ENCODE results near the gene TMPRSS2.

TMPRSS2 gene

DNA sequence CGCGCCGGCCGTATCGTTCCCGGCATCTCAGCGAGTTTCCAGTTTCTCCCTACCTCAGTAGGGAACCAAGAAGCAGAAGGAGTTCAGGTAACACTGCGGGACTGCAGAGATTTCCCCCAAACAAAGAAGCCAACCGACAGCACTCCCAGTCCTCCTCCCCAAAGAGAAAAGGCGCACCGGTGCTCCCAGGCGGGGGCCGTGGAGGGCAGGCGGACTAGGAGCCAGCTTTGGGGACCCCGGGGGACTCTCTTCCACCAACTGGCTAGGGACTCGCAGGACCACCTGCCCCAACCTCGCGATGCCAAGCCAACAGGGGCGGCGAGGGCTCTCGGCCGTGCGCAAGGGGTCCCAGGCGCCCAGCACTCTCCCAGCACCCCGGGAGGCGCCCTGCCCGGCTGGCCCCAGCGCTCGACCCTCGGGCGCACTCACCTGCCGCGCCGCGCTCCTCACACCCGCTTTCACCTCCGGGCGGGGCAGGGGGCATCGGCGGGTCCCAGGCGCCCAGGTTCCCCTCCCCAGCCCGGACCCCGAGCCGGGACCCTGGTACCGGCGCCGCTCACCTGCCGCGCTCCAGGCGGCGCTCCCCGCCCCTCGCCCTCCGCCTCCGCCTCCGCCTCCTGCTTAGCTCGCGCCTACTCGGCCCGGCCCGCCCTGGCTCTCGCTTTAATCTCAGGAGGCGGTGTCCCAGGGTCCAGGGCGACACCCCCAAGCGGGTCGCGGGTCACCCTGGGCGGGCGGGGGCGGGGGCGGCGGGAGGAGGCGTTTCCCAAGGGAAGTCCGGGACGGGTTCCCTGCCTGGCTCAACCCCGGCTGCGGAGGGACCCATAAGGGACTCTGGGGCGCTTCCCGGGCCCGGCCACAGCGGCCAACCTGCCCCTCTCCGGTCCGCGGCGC, at the start of gene TMPRSS2:
Gene TMPRSS2, minus strand, starts transcription at position 638 of the 894 bp plus-strand sequence. CDS start 10,025 bp downstream, outside the sequence.
- no peak for DNase-seq

- DNase-seq: no peak
Measured at GRCh38 chr21:41555057-41555456, 47.1 kb upstream of the TMPRSS2 start.

DNA sequence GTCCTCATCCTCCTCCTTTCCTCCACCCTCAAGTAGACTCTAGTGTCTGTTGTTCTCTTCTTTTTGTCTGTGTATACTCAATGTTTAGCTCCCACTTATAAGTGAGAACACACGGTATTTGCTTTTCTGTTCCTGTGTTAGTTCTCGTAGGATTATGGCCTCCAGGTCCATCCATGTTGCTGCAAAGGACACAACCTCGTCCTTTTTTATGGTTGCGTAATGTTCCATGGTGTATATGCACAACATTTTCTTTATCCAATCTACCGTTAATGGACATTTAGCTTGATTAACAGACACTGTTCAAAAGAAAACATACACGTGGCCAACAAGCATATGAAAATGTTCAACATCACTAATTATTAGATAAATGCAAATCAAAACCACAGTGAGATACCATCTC, 44.3 kb upstream of the TMPRSS2 start:
- no peak for DNase-seq

- DNase-seq: no peak
Measured at GRCh38 chr21:41548781-41549180, 40.8 kb upstream of the TMPRSS2 start.

DNA sequence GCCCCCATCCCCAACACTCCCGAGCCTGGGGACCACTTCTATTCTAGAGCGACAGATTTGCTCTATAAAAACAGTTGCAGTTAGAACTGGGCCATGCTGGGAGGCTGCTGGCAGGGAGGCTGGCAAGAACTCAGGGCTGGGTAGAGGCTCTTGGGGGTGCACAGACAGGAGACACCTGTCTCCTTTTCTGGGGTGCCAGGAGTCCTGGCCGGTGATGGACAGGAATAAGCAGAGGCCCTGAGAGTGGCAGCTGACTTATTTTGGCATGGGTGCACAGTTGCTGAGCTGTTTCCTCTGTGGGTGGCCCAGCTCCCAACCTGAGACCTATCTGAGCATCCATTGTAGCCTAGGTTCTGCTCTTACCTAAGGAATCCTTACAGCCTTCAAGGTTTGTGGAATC, 39.2 kb upstream of the TMPRSS2 start:
- no peak for DNase-seq

DNA sequence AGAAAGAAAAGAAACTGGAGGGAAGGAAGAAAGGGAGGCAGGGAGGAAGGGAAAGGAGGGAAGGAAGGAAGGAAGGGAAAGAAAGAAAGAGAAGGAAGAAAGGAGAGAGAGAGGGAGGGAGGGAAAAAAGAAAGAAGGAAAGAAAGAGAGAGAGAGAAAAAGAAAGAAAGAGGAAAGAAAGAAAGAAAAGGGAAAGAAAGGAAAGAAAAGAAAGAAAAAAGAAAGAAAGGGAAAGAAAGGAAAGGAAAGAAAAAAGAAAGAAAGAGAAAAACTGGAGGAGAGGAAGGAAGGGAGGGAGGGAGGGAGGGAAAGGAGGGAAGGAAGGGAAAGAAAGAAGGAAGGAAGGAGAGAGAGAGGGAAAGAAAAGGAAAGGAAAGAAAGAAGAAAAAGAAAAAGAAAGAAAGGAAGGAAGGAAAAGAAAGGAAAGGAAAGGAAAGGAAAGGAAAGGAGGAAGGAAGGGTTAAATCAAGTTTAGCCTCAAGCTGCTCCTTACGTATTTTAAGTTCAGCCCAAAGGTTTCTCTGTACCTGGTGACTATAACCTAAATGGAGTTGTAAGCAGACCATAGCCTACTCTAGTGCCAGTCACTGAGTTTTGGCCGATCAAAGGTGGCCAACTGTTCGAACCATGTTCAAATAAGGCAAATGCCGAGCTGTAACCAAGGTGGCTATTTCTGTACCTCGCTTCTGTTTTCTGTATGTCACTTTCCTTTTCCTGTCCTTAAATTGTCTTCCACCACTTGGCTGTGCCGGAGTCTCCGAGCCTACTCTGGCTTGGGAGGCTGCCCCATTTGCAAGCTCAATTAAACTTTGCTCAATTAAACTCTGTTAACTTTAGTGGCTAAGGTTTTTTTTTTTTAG, 37.8 kb upstream of the TMPRSS2 start:
- no peak for DNase-seq

- no peak for DNase-seq
Measured at GRCh38 chr21:41542727-41543126, 34.8 kb upstream of the TMPRSS2 start.

DNA sequence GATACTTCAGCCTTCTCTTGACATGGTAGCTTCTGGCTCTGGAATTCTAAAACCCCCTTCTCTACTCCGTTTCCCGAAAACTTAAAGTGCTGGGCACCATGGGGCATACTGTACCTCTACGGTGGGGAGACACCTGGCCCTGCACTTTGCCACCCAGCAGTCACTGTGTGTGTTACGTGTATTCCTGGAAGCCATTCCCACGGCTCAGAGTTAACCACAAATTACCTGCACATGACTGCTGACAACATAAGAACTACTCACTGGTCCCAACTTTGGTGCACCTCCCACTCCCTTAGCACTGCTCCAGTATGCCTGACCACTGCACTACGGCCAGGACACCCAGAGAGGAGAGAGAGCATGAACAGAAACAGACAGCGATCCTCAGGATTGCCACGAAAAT, 29.4 kb upstream of the TMPRSS2 start:
- DNase-seq: no peak

DNA sequence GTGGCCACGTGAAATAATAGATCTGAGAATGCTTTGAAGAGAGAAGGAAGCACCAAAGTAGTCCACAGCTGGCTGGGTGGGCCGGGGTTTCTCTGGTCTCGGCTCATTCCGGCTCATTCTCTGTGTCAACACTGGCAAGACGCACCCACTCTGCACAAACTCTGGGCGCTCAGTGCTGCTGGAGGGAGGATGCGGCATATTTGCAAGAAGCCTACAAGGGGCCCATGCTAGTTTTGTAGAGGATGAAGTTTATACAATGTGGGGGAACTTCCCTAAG, 28.8 kb upstream of the TMPRSS2 start:
- DNase-seq: no peak

GRCh38 chr21:41536076-41536826, 28.3 kb upstream of the TMPRSS2 start:
- DNase-seq: no peak

GRCh38 chr21:41530366-41530765, 22.4 kb upstream of the TMPRSS2 start:
- no peak for DNase-seq

GRCh38 chr21:41529769-41530168, 21.8 kb upstream of the TMPRSS2 start:
- no peak for DNase-seq

DNA sequence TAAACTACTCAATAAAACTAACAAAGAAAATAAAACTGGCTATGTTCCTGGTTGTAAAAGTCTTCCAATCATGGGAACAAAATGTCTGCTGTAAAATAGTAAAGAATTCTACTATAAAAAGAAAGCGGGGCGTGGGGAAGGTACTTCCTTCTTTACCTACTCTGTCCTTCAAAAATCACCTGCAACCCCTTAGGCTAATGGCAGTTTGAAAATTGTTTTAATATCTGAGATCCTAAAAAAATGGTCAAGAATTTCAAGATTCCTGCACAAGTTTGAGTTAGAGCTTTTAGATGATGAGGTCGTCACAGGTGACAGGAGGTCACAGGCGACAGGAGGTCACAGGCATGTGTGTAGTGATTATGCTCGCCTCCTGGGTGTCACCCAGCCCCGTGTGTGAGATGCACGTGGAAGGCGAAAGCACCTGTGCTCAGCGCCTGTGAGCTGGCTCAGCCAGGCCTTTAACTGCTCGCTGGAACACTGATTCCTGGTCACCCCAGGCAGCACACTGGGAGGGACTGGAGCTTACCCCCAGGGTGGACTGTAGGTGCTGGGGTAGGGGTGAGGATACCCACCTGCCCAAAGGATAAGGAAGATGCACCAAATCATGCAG, 18.6 kb upstream of the TMPRSS2 start:
- DNase-seq: no peak

DNA sequence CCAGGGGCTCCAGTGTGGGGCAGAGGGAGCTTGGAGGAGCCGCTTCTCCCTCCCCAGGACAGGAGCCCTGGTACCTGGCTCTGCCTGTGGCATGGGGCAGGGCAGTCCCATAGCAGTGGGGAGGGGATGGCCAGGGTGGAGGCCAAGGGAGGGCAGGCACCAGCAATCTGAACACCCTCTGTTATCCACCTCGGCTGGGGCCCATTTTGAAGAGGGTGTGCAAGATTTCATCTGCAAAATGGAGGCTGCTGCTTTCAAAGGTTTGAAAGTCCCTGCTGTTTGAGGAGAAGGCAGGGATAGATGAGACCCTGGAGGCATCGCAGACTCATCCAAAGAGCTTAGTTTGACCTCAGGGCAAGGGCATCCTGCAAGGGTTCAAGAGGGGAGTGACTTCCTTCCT, 15.2 kb upstream of the TMPRSS2 start:
- DNase-seq: no peak

GRCh38 chr21:41521489-41522027, 13.6 kb upstream of the TMPRSS2 start:
- no peak for DNase-seq

- no peak for DNase-seq
Measured at GRCh38 chr21:41520560-41521442, 12.8 kb upstream of the TMPRSS2 start.

GRCh38 chr21:41519806-41520559, 12.0 kb upstream of the TMPRSS2 start:
- DNase-seq: no peak

- no peak for DNase-seq
Measured at GRCh38 chr21:41518757-41519156, 10.8 kb upstream of the TMPRSS2 start.

DNA sequence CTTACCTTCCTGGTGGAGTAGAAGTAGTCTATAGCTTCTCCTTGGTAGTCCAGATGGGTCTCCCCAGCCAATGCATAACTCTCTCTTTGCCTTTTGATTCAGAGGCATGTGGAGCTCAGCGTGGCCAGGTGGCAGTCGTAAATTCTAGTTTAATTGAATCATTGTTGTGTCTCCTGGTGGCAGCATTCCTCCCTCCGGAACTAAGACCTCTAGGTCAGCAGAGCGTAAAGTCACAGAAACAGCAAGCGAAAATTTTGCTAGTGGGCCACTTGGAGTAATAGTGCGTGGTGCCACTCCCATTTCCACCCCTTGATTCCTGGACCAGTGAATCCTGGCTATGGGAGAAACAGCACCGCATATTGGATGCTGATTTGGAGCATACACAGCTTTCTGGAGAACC, 3.9 kb upstream of the TMPRSS2 start:
- no peak for DNase-seq

- DNase-seq: no peak
Measured at GRCh38 chr21:41510500-41510899, 2.5 kb upstream of the TMPRSS2 start.

GRCh38 chr21:41509733-41510132, 1.8 kb upstream of the TMPRSS2 start:
- no peak for DNase-seq

Data from cerebellar nuclear complex (tissue), 1 donor.